Fibroblast of skin of right quadriceps (primary cell): Measurements from ENCODE around the gene FAF1.

Experiments used
- DNase-seq: peaks from one replicate; pipeline ENCODE4 v3.0.0-alpha.2; 2013

The FAF1 gene

DNA sequence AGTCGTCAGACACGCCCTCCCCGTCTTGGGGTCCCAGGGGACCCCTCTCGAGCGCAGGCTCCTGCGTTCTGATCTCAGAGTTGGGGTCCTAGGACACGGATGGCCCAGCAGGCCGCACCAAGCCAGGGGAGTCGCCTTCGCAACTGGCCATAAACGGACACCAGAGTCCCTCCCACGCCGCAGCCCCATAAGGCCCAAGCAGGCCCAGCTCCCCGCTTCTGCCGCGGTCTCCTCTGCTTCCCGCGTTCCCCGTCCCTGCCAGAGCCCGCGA is 537.5 kb downstream of the FAF1 start:
- DNase-seq = no peak

DNA sequence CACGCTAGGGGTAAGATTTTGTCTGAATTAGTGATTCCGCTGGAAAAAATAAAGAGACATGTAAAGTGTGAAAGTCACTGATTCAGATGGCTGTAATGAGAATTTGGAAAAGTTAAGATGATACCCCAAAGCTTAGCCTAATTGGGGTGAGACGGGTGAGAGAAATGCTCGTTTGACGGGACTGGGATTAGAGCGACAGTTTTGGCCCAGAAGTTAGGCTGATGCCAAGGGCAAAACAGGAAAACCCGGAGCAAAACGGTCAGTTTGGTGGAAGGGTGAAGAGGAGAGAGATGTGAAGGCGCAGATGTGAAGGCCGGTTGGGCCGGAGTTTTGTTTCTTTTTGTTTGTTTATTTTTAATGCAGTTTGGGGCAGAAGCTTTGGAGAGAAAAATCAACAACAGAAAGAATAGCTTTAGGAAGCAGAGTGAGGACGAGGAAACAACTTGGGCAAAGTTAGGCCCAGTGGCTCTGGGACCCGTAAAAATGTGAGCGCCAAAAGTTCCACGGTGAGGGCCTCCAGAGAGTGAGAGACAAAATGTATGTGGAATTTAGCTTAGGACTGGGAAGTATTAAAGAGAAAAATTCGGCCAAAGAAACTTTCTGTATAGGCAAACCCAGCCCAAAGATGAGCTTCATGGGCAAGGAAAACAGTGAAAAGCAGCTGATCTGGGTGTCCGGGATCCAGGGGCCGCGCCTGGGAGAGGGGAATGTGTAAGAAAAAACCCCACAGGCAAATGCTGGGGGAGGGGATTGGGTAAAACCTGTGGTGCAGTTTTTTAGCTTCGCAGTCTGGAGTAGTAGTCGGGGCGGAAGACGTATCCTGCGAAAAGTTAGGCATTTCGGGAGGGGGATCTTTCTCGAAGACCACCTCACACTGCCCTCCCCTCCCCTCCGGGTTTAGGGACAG is 538.0 kb downstream of the FAF1 start:
- no peak for DNase-seq

GRCh38 chr1:50421366-50421748 is 538.7 kb downstream of the FAF1 start:
- DNase-seq = no peak

- no peak for DNase-seq
Measured at GRCh38 chr1:50420689-50421365, 539.2 kb downstream of the FAF1 start.

GRCh38 chr1:50419907-50420677 is 540.0 kb downstream of the FAF1 start:
- DNase-seq = no peak

DNA sequence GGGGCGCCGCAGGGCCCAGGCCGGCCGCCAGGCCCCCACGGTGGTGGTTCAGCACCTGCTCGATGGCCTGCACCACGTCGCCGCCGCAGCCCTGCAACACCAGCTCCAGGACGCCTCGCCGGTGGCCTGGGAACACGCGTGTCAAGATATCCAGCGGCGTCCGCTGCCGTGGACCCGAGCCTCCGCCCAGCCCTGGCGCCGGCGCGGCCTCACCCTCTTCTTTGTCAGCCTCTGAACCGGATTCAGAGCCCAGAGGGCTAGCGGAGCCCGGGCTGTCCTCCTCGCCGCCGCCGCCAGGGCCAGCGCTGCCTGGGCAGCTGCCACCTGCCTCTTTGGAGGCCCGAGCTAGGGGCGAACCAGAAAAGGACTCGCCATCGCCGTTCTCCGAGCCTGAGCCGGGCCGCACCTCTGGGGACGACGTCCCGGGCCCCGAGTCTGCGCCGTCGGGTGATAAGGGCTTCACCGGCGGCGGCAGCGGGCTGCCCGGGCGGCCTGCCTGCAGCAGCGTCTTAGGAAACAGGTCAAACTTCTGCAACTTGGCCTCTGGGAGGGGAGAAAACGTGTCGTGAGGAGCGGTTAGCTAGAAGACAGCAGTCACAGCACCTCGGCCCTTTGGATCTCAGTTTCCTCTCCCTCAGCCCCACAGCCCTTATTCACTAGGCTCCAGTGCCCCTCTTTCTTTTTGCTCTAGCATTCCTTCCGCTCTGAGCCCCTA is 540.7 kb downstream of the FAF1 start:
- no peak for DNase-seq

DNA sequence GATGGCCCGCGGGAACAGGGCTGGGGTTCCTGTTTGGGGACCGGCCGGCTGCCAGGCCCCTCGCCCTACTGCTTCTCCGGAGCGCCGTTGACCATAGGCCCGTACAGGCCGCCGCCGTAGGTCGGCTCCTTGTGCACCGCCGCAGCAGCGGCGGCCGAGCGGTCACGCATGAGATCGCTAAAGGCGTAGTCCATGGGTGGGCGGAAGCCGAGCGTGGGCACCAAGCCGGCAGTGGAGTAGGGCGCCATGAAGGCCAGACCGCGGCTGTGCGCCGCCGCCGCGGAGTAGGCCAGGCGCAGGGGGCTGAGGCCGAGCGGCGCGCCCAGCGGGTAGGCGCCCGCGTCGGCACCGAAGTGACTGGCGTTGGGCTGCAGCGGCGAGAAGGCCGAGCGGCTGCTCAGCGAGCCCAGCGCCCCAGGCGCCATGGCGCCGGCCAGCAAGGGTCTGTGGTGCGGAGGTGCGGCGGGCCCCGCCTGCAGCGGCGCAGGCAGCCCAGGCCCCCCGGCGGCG is 541.4 kb downstream of the FAF1 start:
- DNase-seq = no peak

DNA sequence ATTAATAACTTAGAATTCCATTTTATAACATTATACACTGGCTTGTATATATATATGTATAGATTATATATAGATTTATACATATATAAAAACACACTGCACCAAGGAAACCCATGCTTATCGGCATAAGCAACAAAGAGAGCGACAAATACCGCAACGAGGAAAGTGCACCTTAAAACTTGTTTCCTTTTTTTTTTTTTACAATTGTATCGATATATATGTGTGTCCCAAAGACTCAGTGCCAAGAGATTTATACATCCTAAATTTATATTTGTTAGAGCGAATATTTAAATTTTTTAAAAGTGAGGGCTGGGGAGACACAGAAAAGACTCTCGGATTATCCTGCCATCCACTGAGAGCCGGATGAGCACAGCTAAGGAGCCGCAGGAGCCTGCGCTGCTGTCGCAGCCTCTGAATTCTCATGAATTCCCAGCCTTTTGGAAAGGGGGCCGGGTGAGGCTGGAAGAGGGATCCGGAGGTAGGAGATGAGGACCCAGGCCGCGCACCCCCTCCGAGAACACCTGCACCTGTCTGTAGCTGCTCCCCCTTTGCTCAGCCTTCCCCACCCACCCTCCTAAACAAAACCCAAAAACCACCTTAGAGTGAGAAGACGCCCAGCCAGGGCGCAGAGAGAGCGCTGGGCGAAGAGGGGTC is 542.0 kb downstream of the FAF1 start:
- DNase-seq = no peak

DNA sequence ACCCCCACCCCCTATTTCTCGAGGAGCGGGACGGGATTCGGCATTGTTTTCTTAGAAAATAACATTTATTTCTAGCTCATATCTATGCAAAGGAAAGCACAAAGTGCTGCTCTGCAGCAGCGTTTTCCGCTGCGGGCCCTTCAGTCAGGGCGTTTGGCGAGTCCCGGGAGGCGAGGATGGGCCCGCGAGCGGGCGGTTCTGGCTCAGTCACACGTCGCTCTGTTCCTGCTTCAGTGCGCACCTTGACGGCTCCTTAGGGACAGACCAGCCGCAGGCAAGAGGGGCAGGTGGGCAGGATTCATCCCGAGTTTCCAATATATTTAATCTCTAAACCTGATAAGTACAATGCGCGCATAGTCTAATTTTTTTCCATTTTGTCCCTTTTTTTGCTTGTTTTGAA is 542.6 kb downstream of the FAF1 start:
- no peak for DNase-seq

DNA sequence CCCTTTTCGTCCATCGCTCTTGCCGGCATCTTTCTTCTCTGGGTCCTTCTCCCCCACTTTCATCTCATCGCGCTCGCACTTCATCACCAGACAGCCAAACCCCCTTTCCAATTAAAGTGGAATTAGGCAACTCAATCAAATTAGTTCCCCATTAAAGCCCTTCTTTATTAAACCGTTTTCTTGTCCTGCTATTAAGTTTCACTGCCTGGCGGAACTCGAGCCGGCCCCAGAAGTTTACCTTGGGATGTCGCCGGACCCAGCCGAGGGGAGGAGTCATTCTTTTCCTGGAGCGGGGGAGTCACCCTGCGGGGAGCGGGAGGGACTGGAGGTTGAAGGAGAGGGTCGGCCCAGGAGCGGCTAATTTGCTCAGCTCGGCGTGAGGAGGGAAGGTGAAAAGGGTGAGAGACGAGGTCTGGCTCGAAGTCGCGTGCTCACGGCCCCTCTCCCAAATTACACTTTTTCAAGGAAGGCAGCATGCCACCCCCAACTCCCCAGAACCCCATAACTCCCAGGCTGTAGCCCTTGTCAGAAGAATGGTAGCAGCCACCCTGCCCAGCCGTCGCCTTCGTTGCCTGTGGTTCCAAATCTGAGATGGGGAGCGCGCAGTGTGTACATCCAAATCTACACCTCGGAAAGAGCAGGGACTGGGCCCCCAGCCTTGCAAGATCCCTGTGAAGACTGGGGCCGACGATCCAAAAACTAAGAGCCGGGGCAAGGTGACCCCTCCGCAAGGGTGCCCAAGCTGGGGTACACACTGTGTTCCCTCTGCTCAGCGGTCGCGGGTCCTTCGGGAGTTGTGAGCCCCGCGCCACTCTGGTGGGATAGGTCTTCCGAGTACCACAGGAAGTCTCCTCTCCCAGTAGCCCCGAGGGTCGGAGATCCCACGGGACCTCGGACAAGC is 543.3 kb downstream of the FAF1 start:
- DNase-seq = no peak

DNA sequence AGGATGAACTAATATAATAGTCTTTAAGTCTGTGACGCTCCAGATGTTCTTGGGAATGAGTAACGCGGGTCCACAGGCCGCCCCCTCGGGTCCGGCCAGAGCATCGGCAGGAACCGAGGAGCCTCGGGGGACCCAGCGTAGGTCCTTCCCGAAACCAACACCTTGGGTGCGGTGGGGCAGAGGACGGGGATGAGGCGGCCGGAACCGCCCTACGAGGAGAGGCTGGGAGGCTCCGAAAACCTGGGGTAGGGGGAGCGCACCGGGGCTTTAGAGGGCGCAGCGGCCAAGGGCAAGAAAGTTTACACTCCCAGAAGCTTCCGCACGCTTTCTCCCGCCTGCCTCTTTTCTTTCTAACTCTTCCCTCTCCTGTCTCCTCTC is 543.9 kb downstream of the FAF1 start:
- no peak for DNase-seq

- no peak for DNase-seq
Measured at GRCh38 chr1:50415235-50416149, 544.6 kb downstream of the FAF1 start.

DNA sequence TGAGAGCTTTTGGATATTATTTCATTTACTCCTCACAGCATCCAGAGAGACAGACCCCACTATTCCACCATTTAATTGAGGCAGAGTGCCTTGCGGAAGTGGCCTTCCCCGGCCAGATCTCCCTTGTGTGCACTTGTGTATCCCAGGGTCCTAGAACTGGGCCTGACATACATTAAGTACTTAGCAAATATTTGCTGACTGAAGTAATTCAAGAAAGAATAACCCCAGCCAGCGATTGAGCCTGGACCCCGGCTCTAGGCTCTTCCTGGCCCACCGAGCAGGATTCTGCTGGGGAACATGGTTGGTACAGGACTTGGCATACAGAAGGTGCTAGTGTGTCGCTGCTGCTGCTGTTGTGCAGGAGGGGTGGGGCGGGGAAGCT is 545.2 kb downstream of the FAF1 start:
- no peak for DNase-seq

DNA sequence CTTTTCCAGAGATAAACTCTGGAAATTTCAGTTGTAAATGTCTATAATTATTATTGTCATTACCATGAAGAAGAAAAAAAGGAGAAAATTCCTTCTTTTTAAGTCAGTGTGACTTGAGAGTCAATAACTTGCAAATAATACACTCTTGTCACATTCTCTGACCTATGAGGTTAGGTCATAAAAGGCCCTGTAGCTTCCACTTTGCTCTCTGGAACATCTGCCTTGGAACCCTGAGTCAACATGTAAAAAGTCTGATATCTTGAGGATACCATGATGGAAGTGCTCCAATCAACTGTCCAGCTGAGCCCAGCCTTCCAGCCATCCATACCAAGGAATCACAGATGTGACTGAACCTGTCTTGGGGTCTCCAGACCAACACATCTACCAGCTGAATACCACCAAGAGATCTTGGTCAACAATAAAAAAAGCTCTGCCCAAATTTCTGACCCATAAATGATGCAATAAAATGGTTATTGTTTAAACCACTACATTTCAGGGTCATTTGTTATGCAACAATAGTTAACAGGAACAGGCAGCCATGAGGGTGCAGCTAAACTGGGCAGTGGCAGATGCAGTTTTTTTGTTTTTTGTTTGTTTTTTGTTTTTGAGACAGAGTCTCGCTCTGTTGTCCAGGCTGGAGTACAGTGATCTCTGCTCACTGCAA is 547.1 kb downstream of the FAF1 start:
- DNase-seq = no peak

DNA sequence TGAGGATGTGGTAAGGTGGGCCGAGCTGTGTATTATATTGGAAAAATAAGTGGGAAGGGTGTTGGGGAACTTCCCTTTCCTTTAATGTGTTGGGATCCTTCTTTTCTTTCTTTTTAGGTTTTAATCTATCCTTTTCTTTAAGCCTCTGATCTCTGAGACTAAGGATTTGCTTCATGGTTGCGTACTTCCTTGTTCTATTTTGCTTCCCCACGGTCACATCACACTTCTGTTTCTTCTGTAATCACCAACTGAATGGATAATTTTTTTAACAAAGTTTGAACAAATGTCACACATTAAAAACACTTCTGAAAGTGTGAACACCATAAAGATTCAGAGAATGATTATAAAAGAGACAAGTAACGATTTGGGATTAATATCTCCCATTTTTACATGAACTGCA is 554.3 kb downstream of the FAF1 start:
- no peak for DNase-seq

DNA sequence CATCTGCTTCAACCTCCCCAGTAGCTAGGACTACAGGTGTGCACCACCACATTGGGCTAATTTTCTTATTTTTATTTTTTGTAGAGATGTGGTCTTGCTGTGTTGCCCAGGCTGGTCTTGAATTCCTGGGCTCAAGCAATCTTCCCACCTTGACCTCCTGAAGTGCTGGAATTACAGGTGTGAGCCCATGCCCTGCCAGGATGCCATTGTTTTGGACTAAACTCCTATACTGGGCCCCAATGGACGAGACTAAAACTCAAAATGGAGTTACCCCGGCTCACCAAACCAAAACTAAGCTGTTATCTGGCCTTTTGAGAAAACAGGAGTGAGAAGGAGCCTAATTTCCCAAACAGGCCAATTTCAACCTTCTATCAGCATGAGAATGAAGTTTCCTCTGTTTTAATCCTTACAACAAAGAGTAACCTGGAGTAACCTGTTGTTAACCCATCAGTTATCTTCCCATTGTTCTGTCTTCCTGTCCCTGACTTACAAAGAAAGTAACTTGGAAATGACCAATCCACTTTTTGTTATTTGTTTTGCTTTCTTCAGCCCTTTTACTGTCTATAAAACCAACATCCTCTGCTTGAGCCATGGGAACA is 566.4 kb downstream of the FAF1 start:
- DNase-seq = no peak
